GM21367 (cell line): ENCODE measurements around the gene PA2G4.
"Not testable (repeated sequence)": the region's sequence is repeated elsewhere in the genome, so short reads cannot be mapped to it uniquely, and the experiment has no call there.

Source experiments
- ATAC-seq: cut with Tn5 transposase; IDR thresholded peaks from one replicate; pipeline ENCODE4 v1.9.1; 2021; ENCODE audit not compliant: unreplicated experiment

Gene PA2G4

DNA sequence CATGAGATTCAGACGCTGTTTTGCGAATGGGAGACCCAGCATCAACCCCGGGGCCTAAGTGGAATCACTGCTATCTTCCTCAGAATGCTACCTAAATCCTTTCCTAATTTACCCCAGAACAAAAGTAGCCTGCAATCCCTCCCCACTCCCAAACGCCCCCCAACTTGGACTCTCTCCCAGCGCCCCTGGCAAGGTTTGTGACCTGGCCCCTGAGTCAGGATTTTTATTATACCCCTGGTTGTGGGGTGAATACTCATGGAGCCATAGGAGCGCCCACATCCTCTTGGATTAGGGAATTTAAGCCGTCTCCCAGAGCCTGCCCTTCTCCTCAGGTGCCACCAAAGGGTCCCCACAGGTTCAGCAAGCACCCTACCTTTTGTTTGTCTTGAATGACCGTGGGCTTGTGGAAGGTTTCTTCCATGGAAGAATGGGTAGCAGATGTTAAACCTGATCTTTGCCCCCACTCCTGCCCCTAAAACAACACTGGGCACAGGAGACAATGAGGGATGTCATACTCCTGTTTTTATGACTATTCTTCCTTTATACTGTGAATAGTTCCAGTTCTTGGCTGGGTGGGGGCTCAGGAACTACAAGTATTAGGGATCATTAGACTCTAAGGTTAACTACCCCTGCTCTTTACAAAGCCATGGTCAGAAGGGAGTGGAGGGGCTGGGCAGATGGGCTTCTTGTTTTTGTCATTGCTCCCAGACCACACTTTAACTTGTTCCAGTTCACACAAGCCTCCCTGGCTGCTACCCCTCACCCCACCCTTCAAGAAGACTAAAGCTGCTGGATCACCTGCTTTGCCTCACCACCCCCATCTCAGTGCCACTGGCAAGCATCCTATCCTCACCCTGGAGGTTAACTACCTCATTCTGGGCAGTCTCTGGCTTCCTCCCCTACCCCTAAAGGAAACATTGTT, 48.7 kb downstream of the PA2G4 start:
- no peak for ATAC-seq

DNA sequence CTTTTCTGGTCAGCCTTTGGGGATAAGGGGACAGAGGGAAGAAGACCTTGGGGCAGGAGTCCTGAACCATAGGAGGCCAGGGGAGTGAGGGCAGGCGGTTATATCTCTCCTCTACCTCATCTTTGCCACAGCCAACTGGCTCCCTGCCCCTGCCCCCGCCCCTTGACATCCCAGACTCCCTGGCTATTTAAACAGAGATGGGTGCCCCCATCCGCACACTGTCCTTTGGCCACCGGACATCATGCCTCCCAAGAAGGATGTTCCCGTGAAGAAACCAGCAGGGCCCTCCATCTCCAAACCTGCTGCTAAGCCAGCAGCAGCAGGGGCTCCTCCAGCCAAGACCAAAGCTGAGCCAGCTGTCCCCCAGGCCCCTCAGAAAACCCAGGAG, 49.3 kb downstream of the PA2G4 start:
- ATAC-seq: no peak

DNA sequence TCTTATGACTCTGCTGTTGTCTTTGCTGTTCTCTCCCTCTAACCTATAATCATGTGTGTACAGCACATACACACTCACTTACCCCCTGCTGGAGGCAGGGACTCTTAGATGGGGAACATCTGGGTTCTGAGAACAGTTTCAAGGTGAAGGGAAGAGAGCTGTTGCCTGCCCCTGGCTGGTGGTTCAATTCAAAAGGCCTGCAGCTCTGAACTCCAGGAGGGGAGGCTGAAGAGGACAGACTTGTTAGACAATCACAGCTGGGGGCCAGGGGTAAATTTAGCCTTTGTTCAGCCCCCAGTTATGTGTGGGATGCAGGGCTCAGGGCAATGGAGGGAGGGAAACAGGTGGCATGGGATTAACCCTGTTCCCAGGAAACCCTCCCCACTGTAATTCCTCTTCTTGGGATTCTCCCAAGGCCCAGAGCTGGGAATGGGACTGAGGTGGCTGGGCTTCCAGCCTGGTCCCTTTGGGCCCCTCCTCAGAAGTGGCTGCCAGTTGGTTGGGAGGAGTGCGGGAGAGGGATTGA, 50.0 kb downstream of the PA2G4 start:
- no peak for ATAC-seq

DNA sequence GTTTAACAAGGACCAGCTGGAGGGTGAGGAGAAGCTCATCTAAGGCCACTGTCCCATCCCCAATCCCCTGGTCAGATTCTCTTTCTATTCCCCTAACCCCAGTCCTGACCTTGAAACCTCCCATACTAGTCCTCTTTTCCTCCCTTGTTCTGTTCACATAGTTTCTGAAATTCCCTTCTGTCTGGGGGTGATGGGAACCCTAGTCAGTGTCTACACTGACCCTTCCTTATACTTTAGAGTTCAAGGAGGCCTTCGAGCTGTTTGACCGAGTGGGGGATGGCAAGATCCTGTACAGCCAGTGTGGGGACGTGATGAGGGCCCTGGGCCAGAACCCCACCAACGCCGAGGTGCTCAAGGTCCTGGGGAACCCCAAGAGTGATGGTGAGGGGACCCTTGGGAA, 50.5 kb downstream of the PA2G4 start:
- ATAC-seq: no peak

DNA sequence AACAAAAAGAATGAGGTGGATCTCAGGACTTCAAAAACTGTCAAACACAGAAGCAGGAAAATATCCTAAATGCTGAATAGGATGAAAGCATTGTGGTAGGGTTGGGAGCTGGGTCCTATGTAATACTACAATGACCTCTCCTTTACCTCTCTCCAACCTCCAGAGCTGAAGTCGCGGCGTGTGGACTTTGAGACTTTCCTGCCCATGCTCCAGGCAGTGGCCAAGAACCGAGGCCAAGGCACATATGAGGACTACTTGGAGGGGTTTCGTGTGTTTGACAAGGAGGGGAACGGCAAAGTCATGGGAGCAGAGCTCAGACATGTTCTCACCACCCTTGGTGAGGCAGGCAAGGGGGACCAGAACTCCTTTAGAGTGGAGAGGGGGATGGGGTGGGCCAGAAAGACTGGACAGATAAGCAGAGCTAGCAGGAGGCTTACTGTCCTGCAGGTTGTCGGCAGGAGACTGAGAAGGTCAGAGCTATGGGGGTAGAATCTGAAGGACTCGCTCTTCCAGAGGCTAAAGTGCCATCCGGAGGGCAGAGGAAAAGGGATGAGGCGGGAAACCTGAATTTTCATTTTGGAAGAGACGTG, 51.0 kb downstream of the PA2G4 start:
- ATAC-seq: no peak

DNA sequence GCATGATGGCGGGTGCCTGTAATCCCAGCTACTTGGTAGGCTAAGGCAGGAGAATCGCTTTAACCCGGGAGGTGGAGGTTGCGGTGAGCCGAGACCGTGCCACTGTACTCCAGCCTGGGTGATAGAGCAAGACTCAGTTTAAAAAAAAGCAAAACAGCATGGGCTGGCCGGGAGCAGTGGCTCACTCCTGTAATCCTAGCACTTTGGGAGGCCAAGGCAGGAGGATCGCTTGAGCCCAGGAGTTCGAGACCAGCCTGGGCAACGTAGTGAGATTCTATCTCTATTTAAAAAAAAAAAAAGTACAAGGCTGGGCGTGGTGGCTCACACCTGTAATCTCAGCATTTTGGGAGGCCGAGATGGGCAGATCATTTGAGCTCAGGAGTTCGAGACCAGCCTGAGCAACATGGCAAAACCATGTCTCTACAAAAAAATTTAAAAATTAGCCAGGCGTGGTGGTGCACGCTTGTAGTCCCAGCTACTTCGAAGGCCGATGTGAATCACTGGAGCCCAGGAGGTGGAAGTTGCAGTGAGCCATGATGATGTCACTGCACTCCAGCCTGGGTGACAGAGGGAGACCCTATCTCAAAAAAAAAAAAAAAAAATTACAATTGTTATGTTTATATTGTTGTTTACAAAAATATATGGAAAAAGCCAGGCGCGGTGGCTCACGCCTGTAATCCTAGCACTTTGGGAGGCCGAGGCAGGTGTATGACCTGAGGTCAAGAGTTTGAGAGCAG, 52.3 kb downstream of the PA2G4 start:
- ATAC-seq: not testable (repeated sequence)

DNA sequence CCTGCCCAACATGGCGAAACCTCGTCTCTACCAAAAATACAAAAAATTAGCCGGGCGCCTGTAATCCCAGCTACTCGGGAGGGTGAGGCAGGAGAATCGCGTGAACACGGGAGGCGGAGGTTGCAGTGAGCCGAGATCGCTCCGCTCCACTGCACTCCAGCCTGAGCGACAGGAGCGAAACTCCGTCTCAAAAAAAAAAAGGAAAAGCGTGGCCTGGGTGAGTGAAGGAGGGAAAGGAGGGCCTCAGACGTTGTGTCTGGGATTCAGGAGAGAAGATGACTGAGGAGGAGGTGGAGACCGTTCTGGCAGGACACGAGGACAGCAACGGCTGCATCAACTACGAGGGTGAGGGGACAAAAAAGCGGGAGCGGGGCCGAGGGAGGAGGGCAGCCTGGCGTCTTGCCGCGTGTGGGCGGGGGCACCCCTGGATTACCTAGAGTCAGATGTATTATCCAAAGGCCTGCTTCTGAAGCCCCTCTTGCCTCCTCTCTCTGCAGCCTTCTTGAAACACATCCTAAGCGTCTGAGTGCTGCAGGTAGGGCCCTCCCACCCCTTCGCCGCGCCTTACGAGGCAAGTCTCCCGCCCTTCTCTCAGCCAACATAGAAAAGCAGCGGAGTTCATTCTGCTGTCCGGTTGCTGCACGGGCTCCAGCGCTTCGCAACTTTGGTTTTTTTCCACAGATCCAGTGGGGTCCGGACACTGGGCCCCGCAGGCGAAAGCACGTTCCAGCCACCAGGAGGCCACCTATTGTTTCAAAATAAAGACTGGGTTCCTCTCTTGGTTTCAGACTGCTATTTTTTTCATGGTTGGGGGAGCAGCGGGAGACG, 53.1 kb downstream of the PA2G4 start:
- ATAC-seq: peak; percentile 23

DNA sequence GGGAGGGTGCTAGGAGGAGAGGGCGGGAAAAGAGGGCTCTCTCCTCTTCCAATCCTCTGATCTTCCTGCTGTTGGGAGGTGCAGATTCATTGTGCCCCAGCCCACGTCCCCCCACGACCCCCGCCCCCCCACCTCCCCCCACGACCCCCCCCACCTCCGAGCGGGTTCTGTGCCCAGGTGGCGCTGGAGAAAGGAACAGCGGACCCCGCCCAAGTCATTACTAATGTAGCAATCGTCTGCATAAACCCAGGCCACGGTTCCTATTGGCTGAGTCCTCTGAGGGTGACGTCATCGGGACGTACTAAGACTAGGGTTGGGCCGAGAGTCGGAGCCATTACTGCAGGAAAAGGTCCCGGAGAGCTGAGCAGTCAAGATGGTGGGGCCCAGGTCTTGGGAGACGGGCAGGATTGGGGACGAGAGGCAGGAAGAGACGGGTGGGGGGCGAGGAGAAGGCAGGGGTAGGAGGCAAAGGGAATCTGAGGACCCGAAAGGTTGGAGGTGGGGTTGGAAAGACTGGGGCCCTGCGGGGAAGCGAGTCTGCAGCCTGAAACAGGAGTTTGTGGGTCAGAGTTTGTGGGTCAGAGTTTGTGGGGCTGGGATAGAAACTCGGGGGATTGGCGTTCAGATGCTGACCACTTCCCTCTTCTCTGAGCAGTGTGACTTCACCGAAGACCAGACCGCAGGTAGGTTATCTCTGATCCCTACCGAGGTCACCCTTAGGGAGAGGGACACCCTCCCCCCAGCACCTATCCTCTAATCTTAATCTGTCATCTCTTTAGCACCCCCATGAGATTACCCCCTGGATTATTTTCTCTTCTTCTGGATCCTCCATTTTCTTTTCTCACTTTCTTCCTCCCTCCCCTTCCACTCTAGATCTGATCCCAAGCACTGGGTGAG, 53.9 kb downstream of the PA2G4 start, which contains the start of gene MYL6:
TSS of gene MYL6 (plus strand) at position 331 of the 897 bp plus-strand sequence. CDS start at position 374, 43 bp downstream.
- ATAC-seq: peak; percentile 80

DNA sequence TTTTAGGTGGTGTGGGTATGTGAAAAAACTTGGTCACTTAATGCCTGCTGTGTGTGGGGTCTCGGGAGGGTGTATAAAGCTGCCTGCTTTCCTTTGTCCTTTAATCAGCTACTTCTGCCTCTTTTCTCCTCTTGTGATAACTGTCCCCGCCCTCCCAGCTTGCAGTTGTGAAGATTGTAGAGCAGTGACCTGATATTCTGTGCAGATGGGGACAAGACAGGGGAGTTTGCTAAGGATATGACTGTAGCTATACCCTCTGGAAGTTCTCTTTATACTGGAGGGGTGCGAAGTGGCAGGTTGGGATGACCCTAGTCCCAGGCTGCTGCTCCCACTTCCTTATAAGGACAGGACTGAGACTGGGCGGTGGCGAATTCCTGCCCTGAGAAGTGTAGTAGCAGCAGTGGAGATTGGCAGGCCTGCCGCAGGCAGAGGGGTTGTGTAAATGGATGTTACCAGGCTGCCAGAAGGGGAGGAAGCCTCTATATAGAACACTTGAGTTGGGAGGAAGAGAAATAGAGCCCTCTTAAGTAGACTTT, 54.6 kb downstream of the PA2G4 start:
- ATAC-seq: no peak

DNA sequence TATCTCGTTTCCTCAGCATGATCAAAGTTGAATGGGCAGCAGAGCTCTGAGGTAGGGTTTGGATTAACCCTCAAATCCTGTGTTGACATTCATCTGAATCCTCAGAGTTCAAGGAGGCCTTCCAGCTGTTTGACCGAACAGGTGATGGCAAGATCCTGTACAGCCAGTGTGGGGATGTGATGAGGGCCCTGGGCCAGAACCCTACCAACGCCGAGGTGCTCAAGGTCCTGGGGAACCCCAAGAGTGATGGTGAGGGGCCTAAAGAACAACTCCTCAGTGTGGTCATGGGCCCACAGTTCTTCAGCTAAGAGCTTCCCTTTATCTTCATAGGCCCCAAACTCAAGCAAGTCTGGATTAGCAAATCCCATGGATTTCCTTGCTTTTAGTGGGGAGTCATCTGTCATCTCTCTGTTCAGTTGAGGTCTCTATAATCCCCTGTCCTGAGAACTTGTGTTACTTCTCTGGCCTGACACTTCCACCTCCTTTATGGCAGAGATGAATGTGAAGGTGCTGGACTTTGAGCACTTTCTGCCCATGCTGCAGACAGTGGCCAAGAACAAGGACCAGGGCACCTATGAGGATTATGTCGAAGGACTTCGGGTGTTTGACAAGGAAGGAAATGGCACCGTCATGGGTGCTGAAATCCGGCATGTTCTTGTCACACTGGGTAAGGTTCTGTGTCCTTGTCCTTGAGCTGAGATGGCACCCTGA, 55.3 kb downstream of the PA2G4 start:
- no peak for ATAC-seq

DNA sequence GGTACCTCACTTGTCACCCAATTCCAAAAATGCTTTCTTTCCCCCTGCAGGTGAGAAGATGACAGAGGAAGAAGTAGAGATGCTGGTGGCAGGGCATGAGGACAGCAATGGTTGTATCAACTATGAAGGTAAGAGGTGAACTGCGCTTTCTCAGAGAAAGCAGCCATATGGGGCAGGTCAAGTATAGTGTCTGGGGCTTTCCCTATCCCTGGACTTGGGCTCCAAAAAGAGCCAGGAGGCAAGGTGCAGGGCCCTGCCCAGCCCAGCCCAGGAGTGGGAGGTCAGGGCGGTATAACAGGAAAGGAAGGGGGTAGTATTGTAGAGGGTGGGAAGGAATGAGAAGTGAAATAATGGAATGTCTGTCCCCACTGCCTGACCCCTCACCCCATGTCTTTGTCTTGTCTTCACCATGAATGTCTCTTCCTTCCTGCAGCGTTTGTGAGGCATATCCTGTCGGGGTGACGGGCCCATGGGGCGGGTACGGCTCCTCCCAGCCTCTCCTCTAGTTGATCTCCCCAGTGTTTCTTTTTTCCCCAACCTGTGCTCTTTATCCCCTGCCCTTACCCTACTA, 55.9 kb downstream of the PA2G4 start:
- ATAC-seq: no peak

DNA sequence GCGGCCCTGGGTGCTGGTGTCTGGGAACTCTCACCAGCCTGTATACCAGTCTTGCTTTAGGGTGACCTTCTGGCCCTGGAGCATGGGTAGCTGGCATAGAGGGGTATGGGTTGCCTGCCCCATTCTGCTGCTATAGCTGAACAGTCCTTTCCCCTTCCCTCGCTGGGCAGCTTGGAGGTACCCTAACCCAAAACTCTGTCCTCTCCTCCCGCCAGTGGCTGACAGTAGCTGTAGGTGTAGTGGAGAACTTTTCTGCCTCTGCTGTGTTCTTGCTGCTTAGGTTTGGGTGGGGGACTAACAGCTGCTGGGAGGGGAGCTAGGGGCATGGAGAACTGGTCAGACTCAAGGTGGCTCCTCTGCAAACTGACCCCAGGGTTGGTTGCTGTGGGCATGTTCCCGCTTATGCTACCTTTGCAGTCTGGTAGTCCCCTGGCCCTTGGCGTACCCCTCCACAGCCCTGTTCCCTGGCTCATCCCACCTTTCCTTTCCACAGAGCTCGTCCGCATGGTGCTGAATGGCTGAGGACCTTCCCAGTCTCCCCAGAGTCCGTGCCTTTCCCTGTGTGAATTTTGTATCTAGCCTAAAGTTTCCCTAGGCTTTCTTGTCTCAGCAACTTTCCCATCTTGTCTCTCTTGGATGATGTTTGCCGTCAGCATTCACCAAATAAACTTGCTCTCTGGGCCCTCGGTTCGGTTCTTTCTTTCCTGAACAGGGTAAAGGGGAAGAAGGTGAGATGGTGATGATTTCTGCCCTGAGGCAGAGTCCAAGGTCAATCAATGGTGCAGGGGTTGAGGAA, 56.7 kb downstream of the PA2G4 start:
- no peak for ATAC-seq

DNA sequence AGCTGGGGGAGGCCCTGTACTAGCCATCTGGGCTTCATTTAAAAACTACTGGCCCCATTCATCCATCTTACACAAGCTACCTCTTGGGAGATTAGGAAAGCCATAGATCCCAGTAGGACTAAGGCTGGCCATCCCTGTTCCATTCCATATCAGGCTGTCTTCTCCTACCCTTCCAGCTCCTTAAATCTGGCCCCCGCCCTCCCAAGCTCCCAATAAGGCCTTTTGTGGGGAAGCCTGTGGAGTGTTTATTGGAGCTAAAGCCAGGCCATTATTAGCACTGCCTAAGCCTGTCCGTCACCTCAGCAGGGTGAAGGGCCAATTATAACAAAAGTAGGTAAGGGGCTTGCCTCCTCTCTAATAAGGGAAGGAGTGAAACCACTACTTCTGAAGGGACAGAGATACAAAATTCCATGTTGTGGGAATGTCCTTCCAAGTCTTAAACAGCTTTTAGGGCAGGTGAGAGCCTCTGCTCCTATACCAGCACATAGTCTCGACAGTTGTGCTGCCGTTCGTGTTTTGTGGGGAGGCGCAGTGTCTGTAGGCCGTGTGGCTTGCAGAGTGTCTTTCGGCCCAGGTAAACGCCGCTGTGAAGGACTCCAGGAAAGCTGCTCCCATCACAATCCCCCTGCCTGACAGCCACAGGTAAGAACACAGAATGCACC, 57.5 kb downstream of the PA2G4 start:
- ATAC-seq: no peak

DNA sequence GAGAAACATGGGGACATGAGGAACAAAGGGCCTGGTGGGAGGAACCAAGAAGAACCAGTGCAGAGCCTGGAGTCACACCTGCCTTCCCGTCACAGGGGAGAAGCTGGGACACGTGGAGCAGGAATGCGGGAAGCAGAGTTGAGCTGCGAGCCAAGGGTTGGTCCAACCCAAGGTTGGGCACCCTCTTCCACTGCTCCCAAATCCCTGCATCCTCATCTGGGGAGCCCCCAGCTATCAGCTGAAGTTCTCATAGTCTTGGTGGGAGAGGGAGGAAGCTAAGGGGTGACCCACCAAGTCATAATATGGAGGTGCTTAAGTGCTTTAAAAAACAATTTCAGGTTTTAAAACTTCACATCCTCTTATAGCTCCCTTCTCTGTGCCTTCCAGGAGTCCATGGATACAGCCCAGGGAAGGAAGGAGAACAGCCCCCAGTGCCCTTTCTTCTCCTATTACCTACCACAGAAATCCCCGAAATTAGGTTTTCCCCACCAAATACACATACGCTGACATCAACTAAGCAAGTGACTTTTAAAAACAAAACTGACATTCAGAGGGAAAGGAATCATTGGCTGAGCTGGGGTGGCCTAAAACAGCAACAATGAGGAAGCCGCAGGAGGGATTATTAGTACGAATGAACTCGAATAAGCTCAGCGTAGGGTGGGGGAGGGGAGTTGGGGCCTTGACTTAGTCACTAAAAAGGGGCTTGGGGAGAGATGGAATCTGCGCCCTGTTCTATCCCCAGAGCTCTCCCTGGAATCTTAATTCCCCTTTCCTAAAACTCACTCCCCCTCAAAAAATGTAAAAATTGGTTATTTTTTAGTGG, 58.3 kb downstream of the PA2G4 start:
- no peak for ATAC-seq
